Measurements from ENCODE around the gene PPP1R12B.
"Not testable (repeated sequence)": the region's sequence is repeated elsewhere in the genome, so short reads cannot be mapped to it uniquely, and the experiment has no call there.

PPP1R12B gene

DNA sequence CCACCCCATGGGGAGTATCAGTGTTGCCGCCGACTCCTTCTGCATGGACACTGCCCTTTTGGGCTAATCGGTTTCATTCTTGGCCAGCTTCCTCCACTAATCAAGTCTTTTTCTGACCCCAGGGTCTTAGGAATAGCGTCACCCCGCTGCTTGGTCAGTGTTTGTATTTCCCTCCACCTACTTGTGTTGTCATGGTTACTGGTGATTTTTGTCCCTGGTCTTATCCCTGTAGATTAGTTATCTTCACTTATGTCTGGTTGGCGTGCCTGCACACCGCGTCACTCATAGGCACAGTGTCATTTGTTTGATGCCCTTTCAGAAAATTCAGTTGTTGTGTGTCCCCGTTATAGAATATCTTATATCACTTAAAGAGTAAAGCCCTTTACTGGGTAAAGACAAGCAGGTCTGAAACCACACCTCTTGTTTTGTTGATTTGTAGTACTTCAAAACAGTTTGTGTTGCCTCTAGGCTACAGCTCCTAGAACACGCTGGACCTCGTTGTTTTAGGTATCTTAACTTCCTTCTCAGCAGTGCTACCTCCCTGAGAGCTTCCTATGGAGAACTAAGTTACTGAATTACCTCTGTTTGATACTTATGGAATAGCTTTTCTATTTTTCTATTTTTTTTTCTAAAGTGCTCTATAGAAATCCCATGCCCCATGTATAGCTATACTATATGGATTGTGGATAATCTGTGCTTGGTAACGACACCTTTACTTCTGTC, 868 bp downstream of the PPP1R12B start:
- no peak for DNase-seq

GRCh38 chr1:202351725-202352124, 3.2 kb downstream of the PPP1R12B start:
- no peak for DNase-seq

GRCh38 chr1:202352583-202353197, 4.2 kb downstream of the PPP1R12B start:
- not testable (repeated sequence) for DNase-seq

GRCh38 chr1:202355944-202356553, 7.5 kb downstream of the PPP1R12B start:
- DNase-seq = no peak

- no peak for DNase-seq
Measured at GRCh38 chr1:202357506-202357905, 9.0 kb downstream of the PPP1R12B start.

DNA sequence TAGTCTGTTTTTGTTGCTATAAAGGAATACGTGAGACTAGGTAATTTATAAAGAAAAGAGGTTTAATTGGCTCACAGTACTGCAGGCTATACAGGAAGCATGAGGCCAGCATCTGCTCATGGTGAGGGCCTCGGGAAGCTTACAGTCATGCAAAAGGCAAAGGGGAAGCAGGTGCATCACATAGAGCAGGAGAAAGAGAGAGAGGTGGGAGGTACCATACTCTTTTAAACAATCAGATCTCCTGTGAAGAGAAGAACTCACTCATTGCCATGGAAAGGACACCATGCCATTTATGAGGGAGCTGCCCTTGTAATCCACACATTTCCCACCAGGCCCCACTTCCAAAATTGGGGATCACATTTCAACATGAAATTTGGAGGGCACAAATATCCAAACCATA, 12.7 kb downstream of the PPP1R12B start:
- DNase-seq = no peak

DNA sequence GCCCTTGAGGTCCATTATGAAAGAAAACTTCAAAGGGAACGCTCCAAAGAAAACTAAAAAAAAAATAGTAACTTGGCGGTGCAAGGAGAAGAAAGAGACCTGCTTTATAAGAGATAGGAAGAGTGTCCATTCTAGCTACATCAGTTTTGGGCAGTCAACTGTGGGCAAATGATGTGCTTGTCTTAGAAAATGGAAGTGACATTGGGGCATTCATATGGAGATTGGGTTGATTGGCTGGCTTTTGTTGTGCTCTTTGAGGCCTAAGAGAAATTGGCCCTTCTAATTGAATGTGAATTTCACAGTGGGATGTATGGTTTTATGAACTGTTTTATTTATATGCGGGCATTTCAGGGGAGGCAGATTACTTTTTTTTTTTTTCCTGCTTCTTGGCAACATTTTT, 13.2 kb downstream of the PPP1R12B start:
- peak; percentile 82 for DNase-seq

- DNase-seq = no peak
Measured at GRCh38 chr1:202362212-202362611, 13.7 kb downstream of the PPP1R12B start.

DNA sequence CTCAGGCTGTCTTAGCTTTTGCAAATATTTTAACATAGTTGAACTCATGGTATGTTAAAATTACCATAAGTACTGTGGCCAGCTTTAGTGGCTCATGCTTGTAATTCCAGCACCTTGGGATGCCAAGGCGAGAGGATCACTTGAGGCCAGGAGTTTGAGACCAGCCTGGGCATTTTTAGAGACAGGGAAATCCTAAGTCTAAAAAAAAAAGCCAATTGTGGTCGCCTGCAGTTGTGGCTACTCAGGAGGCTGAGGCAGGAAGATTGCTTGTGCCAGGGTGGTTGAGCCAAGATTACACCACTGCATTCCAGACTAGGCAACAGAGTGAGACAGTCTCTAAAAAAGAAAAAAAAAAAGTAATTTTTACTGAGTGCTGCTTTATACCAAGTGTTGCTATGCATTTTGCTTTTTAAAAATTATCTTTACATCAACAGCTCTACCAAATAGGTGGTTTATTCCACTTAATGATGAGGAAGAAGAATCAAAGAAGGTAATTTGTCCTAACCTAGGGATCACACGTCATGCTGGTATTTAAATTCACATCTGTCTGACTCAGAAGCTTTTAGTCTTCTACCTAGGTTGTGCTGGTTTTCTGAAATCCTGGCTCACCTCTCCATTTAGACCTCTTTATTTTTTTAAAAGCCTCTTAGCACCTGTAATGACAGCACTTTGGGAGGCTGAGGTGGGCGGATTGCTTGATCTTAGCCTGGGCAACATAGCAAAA, 16.8 kb downstream of the PPP1R12B start:
- DNase-seq = no peak

- DNase-seq = no peak
Measured at GRCh38 chr1:202367271-202367670, 18.8 kb downstream of the PPP1R12B start.

GRCh38 chr1:202370906-202371305, 22.4 kb downstream of the PPP1R12B start:
- not testable (repeated sequence) for DNase-seq

GRCh38 chr1:202374099-202374498, 25.6 kb downstream of the PPP1R12B start:
- DNase-seq = no peak

- not testable (repeated sequence) for DNase-seq
Measured at GRCh38 chr1:202375175-202375574, 26.7 kb downstream of the PPP1R12B start.

- no peak for DNase-seq
Measured at GRCh38 chr1:202376247-202376646, 27.7 kb downstream of the PPP1R12B start.

DNA sequence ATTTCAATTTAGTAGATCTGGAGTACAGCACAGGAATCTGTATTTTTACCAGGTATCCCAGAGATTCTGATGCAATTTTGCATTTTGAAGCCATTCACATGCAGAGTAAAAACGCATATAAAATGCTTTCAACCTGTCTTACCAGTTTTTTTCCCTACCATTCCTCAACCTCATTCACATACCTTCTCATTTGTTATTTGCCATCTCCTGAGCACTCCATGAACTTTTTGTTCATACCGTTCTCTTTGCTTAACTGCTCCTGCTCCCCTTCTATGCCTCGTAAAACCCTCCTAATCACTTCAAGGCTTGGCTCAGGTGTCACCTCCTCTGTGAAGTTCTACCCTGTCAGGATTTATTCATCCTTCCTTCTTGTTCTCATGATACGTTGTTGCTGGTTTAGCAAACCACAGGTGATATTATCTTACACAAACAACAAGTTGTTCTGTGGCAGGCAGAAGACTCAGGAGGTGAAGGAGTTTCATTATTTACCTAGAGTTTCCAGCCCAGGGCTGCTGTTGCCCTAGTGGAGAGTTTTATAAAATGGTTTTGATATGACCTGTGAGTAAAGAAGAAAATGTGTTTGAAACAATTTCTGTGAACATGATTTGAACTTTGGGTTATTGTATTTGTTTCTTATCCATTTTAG, 31.5 kb downstream of the PPP1R12B start:
- not testable (repeated sequence) for DNase-seq

GRCh38 chr1:202380535-202380934, 32.0 kb downstream of the PPP1R12B start:
- DNase-seq = not testable (repeated sequence)

GRCh38 chr1:202381867-202382266, 33.4 kb downstream of the PPP1R12B start:
- DNase-seq = not testable (repeated sequence)

DNA sequence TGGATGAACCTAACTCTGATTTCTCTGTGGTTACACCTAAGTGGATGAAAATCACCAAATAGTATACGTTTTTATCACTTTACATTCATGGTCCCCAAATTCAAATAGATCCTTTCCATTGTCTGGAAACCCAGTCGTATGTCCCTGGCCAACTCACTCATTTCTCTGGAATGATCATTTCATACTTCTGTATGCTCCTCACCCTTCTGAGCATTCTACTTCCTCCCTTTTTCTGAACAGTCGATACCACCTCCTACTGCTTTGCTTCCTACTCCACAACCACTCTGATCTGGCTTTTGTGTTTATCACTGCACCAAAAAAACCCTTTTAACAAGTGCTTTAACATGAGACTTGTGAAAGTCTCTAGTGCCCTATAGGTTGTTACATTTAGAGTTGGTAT, 47.3 kb downstream of the PPP1R12B start:
- DNase-seq = not testable (repeated sequence)

DNA sequence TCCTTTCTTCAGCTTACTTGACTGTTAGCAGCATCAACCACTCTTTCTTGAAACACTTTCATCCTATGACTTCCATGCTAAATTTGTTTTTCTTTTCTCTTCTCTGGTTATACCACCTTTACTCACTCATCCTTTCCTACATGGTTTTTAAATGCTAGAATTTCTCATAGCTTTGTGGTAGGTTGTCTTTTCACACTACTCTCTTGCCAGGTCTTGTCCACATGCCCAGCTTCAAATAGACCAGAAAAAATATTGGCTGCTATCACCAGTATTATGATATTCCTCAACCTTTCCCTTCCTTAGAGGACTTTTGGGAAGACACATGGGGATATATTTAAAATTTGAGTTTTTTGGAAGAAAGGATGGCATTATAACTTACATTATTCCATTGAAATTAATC, 48.8 kb downstream of the PPP1R12B start:
- DNase-seq = no peak

- DNase-seq = not testable (repeated sequence)
Measured at GRCh38 chr1:202398439-202398838, 49.9 kb downstream of the PPP1R12B start.

DNA sequence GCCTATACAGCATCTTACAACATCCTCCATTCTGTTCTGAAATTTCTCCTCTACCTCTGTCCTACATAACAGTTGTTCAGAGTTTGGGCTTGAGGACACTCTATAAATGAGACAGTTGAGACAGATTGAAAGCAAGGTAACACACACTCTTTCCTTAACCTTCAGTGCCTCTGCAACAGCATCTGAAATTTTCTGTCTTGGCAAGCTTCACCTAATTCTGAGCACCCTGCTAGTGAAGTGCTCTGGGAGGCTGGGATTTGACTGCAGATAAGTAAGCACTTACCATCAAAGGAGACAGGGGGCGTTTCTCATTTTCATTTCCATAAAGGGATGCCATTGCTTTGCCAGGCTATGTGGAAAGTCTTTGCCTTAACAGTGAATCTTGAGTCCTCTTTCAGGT, 53.3 kb downstream of the PPP1R12B start:
- DNase-seq = not testable (repeated sequence)

DNA sequence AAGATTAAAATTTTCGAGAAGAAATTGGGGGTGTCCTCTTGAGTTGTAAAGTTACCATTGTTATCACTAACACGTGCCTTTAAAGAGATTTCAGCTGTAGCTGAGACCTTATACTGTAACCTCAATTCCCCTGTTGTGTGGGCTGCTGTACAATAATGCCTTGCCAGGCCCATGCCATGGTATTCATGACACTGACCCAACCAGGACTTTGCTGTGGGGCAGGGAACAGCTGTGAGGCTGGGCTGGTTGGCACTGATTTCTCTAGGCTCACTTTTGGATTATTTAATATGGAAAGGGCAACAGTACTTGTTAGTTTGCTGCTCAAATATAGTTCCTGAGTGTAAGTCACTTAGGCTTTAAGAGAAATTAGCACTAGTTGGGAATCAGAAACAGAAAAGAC, 54.9 kb downstream of the PPP1R12B start:
- DNase-seq = not testable (repeated sequence)

DNA sequence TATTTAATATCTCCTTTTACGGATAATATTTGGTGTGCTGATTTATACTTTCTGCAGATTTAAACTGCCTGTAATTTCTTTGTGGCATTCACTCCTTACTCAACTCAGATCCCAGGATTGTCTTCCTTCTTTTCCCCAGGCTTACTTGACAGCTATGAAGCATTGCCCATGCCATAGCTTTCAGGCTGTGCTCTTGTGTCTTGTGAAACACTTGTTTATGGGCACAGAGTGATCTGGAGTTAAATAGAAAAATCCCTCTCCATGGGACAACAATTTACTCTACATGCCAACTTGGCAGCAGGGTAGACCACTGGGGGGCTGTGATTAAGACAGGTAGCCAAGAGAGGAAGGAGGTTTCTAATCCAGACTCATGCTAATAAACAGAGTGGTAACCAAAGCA, 57.4 kb downstream of the PPP1R12B start:
- no peak for DNase-seq

All from retina (tissue), 1 donor.